ENCODE data around the gene LSAMP. TPM values are rescaled to one million over a fixed set of nuclear protein-coding genes. Genes with fewer than 3 reads are reported as not detected.

LSAMP gene
- total RNA-seq, 1 experiment from 2014 or later = 3.1 TPM

DNA sequence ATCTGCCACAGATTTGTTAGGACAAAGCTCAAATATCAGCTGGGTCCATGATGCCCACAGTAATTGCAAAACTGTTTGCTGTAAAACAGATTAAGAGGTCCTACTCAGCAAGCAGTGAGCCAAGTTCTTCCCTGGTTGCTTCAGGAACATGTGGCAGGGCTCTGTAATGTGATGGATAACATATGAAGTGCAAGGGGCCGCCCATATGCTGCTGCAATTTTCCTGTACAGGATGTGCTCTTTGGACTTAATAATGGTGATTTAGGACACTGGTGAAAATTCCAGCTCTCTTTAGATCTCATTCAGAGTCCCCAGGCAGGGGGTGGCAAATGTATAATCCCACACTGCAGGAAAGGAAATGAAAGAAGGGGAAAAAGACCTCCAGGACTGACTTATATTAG lies 289.4 kb downstream of the LSAMP start:
- no peaks in the 10 kb centered on the region; the same call in 1 of the 2 replicates for H3K4me1 ChIP-seq (ENCODE audit: control insufficient read depth, insufficient read depth, low read length)
- H3K36me3 ChIP-seq (ENCODE audit: control insufficient read depth, insufficient read depth, low read length) = no peaks in the 10 kb centered on the region
- BruUV-seq (replicated peaks) = no TSS peak
- H3K27ac ChIP-seq (ENCODE audit: low read length) = no peak overlapping the region
- CTCF ChIA-PET = no interaction called here
- H3K4me3 ChIP-seq (ENCODE audit: low read depth in 2 of 2, low read length in 2 of 2) = no peak overlapping the region
- ATAC-seq (no peak), DNase-seq (ENCODE audit: low read depth, low spot score) (no peak)
- intact Hi-C loops (cut with micrococcal nuclease; ENCODE audit: unreplicated experiment) (no loop called here), in situ Hi-C loops (cut with HindIII; ENCODE audit: low pct_unique_long_range_greater_than_20kb, low sequenced_read_pairs) (no loop called here)
- H3K9me3 ChIP-seq (ENCODE audit: control insufficient read depth, insufficient read depth, low read depth, low read length) = no peaks in the 10 kb centered on the region
- TF ChIP-seq POLR2AphosphoS5 (IDR thresholded peaks at IDR 0.05; ENCODE audit: low read depth, low read length) (no peak), SIN3A (IDR thresholded peaks at IDR 0.05; ENCODE audit: borderline replicate concordance, insufficient read depth, low read depth, low read length) (no peak), TCF7L2 (IDR thresholded peaks at IDR 0.05; ENCODE audit: low read depth, low read length) (no peak)
- TF ChIP-seq, protein P1, sequence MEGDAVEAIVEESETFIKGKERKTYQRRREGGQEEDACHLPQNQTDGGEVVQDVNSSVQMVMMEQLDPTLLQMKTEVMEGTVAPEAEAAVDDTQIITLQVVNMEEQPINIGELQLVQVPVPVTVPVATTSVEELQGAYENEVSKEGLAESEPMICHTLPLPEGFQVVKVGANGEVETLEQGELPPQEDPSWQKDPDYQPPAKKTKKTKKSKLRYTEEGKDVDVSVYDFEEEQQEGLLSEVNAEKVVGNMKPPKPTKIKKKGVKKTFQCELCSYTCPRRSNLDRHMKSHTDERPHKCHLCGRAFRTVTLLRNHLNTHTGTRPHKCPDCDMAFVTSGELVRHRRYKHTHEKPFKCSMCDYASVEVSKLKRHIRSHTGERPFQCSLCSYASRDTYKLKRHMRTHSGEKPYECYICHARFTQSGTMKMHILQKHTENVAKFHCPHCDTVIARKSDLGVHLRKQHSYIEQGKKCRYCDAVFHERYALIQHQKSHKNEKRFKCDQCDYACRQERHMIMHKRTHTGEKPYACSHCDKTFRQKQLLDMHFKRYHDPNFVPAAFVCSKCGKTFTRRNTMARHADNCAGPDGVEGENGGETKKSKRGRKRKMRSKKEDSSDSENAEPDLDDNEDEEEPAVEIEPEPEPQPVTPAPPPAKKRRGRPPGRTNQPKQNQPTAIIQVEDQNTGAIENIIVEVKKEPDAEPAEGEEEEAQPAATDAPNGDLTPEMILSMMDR (IDR thresholded peaks at IDR 0.05) = no peak
- TF ChIP-seq, protein P2, sequence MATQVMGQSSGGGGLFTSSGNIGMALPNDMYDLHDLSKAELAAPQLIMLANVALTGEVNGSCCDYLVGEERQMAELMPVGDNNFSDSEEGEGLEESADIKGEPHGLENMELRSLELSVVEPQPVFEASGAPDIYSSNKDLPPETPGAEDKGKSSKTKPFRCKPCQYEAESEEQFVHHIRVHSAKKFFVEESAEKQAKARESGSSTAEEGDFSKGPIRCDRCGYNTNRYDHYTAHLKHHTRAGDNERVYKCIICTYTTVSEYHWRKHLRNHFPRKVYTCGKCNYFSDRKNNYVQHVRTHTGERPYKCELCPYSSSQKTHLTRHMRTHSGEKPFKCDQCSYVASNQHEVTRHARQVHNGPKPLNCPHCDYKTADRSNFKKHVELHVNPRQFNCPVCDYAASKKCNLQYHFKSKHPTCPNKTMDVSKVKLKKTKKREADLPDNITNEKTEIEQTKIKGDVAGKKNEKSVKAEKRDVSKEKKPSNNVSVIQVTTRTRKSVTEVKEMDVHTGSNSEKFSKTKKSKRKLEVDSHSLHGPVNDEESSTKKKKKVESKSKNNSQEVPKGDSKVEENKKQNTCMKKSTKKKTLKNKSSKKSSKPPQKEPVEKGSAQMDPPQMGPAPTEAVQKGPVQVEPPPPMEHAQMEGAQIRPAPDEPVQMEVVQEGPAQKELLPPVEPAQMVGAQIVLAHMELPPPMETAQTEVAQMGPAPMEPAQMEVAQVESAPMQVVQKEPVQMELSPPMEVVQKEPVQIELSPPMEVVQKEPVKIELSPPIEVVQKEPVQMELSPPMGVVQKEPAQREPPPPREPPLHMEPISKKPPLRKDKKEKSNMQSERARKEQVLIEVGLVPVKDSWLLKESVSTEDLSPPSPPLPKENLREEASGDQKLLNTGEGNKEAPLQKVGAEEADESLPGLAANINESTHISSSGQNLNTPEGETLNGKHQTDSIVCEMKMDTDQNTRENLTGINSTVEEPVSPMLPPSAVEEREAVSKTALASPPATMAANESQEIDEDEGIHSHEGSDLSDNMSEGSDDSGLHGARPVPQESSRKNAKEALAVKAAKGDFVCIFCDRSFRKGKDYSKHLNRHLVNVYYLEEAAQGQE (IDR thresholded peaks at IDR 0.05; ENCODE audit: insufficient read depth in 1 of 2, low read depth in 2 of 2, low read length in 1 of 2) = no peak
- POLR2A ChIA-PET = no interaction called here
- no peaks in the 10 kb centered on the region for H3K27me3 ChIP-seq (ENCODE audit: control insufficient read depth, insufficient read depth, low read length)

DNA sequence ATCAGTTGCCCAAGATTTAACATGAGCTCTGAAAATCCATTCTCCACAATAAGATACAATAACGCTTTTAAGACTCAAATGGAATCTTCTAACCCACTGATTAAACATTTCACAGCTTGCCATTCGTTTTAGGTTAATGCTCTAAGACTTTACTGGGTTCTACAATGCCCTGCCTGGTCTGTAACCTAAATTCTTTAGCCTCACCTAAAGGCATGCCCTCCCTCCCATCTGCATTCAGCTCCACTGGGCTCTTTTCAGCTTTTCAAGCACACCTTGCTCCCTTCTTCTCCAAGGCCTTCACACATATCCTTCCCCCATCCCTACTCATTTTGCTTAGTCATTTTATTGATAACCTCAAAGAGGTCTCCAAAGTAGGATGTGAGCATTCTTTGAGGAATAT lies 290.9 kb downstream of the LSAMP start:
- CTCF ChIA-PET = no interaction called here
- BruUV-seq (replicated peaks) = no TSS peak
- intact Hi-C loops (cut with micrococcal nuclease; ENCODE audit: unreplicated experiment) = no loop called here
- Histone ChIP-seq H3K4me1 (ENCODE audit: control insufficient read depth, insufficient read depth, low read length) (no peaks in the 10 kb centered on the region; the same call in 1 of the 2 replicates), H3K27ac (ENCODE audit: low read length) (no peak overlapping the region), H3K27me3 (ENCODE audit: control insufficient read depth, insufficient read depth, low read length) (no peaks in the 10 kb centered on the region), H3K9me3 (ENCODE audit: control insufficient read depth, insufficient read depth, low read depth, low read length) (no peaks in the 10 kb centered on the region), H3K36me3 (ENCODE audit: control insufficient read depth, insufficient read depth, low read length) (no peaks in the 10 kb centered on the region), H3K4me3 (ENCODE audit: low read depth in 2 of 2, low read length in 2 of 2) (no peak overlapping the region)
- DNase-seq (ENCODE audit: low read depth, low spot score) (no peak), ATAC-seq (no peak)
- TF ChIP-seq SIN3A (IDR thresholded peaks at IDR 0.05; ENCODE audit: borderline replicate concordance, insufficient read depth, low read depth, low read length) (no peak), POLR2AphosphoS5 (IDR thresholded peaks at IDR 0.05; ENCODE audit: low read depth, low read length) (no peak), TCF7L2 (IDR thresholded peaks at IDR 0.05; ENCODE audit: low read depth, low read length) (no peak)
- TF ChIP-seq, protein P2 (IDR thresholded peaks at IDR 0.05; ENCODE audit: insufficient read depth in 1 of 2, low read depth in 2 of 2, low read length in 1 of 2) = no peak
- TF ChIP-seq, protein P1 (IDR thresholded peaks at IDR 0.05) = no peak
- POLR2A ChIA-PET = no interaction called here
- in situ Hi-C loops (cut with HindIII; ENCODE audit: low pct_unique_long_range_greater_than_20kb, low sequenced_read_pairs) = no loop called here
